Vagina (tissue), 2 donors: ENCODE results near the gene FOXRED1. TPM values are rescaled to one million over a fixed set of nuclear protein-coding genes. Genes with fewer than 3 reads are reported as not detected.

ENCODE experiments used
- DNase-seq, 2 donors: peaks; one replicate each; pipeline ENCODE4 v3.0.0-alpha.2; 2017; ENCODE audit errors: extremely low spot score in 2 of 2
- H3K27ac ChIP-seq: fragments of 200-600 bp; sonication (generic); one replicate; pipeline ENCODE4 v1.5.1; 2019
- H3K27me3 ChIP-seq: fragments of 200-600 bp; sonication (generic); one replicate; pipeline ENCODE4 v1.5.1; 2019
- H3K36me3 ChIP-seq, 2 donors: fragments of 200-600 bp; sonication (generic); one replicate each; pipeline ENCODE4 v1.5.1; 2017 to 2019
- H3K4me1 ChIP-seq: fragments of 200-600 bp; sonication (generic); one replicate; pipeline ENCODE4 v1.5.1; 2019
- H3K4me3 ChIP-seq, 2 donors: fragments of 200-600 bp; sonication (generic); 1 replicate in 1 of 2; 2 replicates in 1 of 2; pipeline ENCODE4 v1.5.1; 2016 to 2019
- H3K9me3 ChIP-seq: fragments of 200-600 bp; sonication (generic); one replicate; pipeline ENCODE4 v1.5.1; 2019
- POLR2A ChIP-seq, 2 donors: fragments of 450-650 bp; IDR thresholded peaks; one replicate each; pipeline ENCODE4 v1.6.1; 2017; ENCODE audit warnings: antibody characterized with exemption in 2 of 2, mild to moderate bottlenecking in 2 of 2, moderate library complexity in 2 of 2
- POLR2AphosphoS5 ChIP-seq, 2 donors: sonication (generic); formaldehyde crosslinking; IDR thresholded peaks; one replicate each; pipeline ENCODE4 v1.9.0; 2017; ENCODE audit warnings: antibody characterized with exemption in 2 of 2, mild to moderate bottlenecking in 2 of 2, low read depth in 1 of 2; ENCODE audit not compliant: insufficient read depth in 1 of 2
- intact Hi-C: fragments of 100-400 bp; cut with DNase I; formaldehyde crosslinking; loops from one replicate; pipeline ENCODE4 v1.15.1; 2023
- small RNA-seq: library from RNA; depleted of rRNA; stranded (forward); fragments of <200 nt; gene quantifications from one replicate; pipeline ENCODE3, GENCODE V24; 2016
- total RNA-seq: library from RNA; depleted of rRNA; stranded (reverse); fragments of >200 nt; gene quantifications from one replicate; pipeline ENCODE4 v1.2.3, GENCODE V29; 2016
- TF ChIP-seq, protein P1 (sequence below), 3 experiments: fragments of 450-650 bp in 2 of 3; fragments of 200-600 bp in 1 of 3; sonication (generic) in 1 of 3; IDR thresholded peaks; one replicate each; pipeline ENCODE4 v1.5.1; 2017 to 2019; ENCODE audit warnings: antibody characterized with exemption in 3 of 3, mild to moderate bottlenecking in 2 of 3, moderate library complexity in 2 of 3

FOXRED1 gene
- total RNA-seq, 1 donor from 2014 or later = 16.7 TPM

DNA sequence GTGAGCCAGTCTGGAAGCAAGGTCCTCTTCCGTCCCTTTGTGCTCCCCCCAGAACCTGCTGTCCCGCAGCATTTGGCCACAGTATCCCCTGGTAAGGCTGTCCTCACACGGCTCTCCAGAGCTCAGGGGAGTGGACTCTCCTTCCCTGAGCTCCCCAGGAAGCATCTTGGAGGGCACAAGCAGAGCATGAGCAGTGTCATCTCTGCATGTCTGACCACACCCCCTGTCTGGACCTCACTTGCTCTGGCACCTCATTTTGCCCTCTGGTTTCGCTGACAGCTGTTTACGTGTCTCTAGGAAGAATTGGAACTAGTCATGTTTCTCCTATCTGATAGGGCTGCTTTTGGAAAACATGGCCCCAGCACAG lies 50.4 kb downstream of the FOXRED1 start:
- H3K36me3 ChIP-seq = no peaks in the 10 kb centered on the region
- no peaks in the 10 kb centered on the region for H3K9me3 ChIP-seq
- DNase-seq = no peak
- H3K27me3 ChIP-seq = no peaks in the 10 kb centered on the region
- TF ChIP-seq POLR2A (IDR thresholded peaks at IDR 0.05) (no peak), POLR2AphosphoS5 (IDR thresholded peaks at IDR 0.05; ENCODE audit: insufficient read depth in 1 of 2, low read depth in 1 of 2) (no peak)
- TF ChIP-seq, protein P1, sequence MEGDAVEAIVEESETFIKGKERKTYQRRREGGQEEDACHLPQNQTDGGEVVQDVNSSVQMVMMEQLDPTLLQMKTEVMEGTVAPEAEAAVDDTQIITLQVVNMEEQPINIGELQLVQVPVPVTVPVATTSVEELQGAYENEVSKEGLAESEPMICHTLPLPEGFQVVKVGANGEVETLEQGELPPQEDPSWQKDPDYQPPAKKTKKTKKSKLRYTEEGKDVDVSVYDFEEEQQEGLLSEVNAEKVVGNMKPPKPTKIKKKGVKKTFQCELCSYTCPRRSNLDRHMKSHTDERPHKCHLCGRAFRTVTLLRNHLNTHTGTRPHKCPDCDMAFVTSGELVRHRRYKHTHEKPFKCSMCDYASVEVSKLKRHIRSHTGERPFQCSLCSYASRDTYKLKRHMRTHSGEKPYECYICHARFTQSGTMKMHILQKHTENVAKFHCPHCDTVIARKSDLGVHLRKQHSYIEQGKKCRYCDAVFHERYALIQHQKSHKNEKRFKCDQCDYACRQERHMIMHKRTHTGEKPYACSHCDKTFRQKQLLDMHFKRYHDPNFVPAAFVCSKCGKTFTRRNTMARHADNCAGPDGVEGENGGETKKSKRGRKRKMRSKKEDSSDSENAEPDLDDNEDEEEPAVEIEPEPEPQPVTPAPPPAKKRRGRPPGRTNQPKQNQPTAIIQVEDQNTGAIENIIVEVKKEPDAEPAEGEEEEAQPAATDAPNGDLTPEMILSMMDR (IDR thresholded peaks at IDR 0.05) = no peak
- H3K27ac ChIP-seq = peak overlapping the region; percentile 86
- peaks cover 30% of the 10 kb centered on the region for H3K4me1 ChIP-seq
- intact Hi-C loops = no loop called here
- H3K4me3 ChIP-seq = no peak overlapping the region

DNA sequence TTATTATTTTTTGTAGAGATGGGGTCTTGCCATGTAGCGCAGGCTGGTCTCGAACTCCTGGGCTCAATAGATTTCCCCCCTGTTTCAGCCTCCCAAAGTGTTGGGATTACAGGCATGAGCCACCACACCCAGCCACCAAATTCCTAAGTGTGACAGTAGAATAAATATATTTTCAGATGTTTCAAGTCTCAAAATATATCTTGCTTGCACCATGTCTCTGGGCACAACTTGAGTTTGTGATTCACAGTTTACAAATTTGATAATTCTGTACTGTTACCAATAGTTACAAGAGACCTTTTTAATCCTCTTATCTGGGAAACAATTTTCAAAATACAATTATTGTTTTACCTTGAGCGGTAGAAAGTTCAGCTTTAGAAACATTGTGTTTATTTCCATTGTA lies 54.0 kb downstream of the FOXRED1 start:
- H3K4me3 ChIP-seq = no peak overlapping the region
- H3K27ac ChIP-seq = no peak overlapping the region
- peaks cover 20% of the 10 kb centered on the region for H3K4me1 ChIP-seq
- intact Hi-C loops = no loop called here
- DNase-seq = no peak
- H3K36me3 ChIP-seq = no peaks in the 10 kb centered on the region
- TF ChIP-seq POLR2A (IDR thresholded peaks at IDR 0.05) (no peak), POLR2AphosphoS5 (IDR thresholded peaks at IDR 0.05; ENCODE audit: insufficient read depth in 1 of 2, low read depth in 1 of 2) (no peak)
- TF ChIP-seq, protein P1 (IDR thresholded peaks at IDR 0.05) = no peak
- no peaks in the 10 kb centered on the region for H3K27me3 ChIP-seq
- no peaks in the 10 kb centered on the region for H3K9me3 ChIP-seq

DNA sequence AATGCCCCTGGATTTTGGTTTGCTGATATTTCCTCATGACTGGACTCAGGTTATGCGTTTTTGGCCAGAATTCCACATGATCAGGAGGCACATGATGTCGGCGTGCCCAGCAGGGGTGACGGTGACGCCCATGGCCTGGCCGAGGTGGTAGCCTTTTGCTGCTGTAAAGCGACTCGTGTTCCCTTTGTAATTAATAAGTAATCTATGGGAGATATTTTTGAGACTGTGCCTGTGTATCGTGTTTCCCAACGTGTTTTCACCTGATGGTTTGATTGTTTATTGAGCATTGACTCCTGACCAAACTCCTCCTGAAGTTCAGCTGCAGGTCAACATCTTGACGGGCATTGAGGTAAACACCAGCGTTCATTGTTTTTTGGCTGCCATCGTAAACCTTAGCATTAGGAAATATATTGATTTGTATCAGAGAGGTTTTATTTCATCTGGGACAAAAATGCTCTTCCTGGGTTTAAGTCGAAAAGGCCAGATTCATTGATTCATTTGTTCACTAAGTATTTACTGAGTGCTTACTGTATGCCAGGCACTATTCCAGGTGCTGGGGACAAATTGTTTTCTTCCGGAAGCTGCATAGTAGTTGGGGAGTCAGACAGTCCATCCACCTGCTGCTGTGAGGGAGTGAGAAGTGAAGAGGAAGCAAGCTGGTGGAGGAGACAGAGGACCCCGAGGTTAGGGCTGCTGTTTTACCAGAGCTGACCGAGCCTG lies 58.5 kb downstream of the FOXRED1 start:
- Histone ChIP-seq H3K4me1 (peaks cover 33% of the 10 kb centered on the region), H3K27ac (no peak overlapping the region), H3K4me3 (no peak overlapping the region), H3K36me3 (no peaks in the 10 kb centered on the region), H3K9me3 (no peaks in the 10 kb centered on the region), H3K27me3 (no peaks in the 10 kb centered on the region)
- DNase-seq = no peak
- no peak for TF ChIP-seq POLR2A (IDR thresholded peaks at IDR 0.05)
- TF ChIP-seq, protein P1 (IDR thresholded peaks at IDR 0.05) = no peak
- TF ChIP-seq POLR2AphosphoS5 (IDR thresholded peaks at IDR 0.05; ENCODE audit: insufficient read depth in 1 of 2, low read depth in 1 of 2) = no peak
- intact Hi-C loops = no loop called here

Small RNA genes lying within 50 kb of the gene (small RNA-seq; reads per million reads assigned to genes)
- gene RN7SL351P = not detected

Other genes starting within 250 kb of the FOXRED1 start
- 9.8 TPM for gene CDON, start 206.3 kb upstream of the FOXRED1 start, total RNA-seq
- gene RPUSD4, start 57.5 kb upstream of the FOXRED1 start, total RNA-seq = 21.6 TPM
- 14.7 TPM for gene FAM118B, start 57.4 kb upstream of the FOXRED1 start, total RNA-seq
- 64.6 TPM for gene SRPRA, start 259 bp upstream of the FOXRED1 start, total RNA-seq
- gene TIRAP, start 13.9 kb downstream of the FOXRED1 start, total RNA-seq = 16.9 TPM
- 15.5 TPM for gene DCPS, start 34.9 kb downstream of the FOXRED1 start, total RNA-seq
- gene ST3GAL4, start 86.5 kb downstream of the FOXRED1 start, total RNA-seq = 41.5 TPM